NCI-H1930 (cell line): ENCODE data around the gene DXO.
"Not testable (repeated sequence)": the region's sequence is repeated elsewhere in the genome, so short reads cannot be mapped to it uniquely, and the experiment has no call there.

Source experiments
- DNase-seq, 2 experiments: peaks; one replicate each; lab custom pipeline; 2025; lab: John Stamatoyannopoulos, UW

The DXO gene

GRCh38 chr6:31980195-31980876 is 8.4 kb upstream of the DXO start:
- not testable (repeated sequence) for DNase-seq

- no peak for DNase-seq
These were observed 7.4 kb upstream of the DXO start for GRCh38 chr6:31979238-31979898.

GRCh38 chr6:31978831-31979230 is 6.9 kb upstream of the DXO start:
- no peak for DNase-seq

- no peak for DNase-seq
These were observed 6.0 kb upstream of the DXO start for GRCh38 chr6:31977816-31978431.

GRCh38 chr6:31976065-31976464 is 4.1 kb upstream of the DXO start:
- not testable (repeated sequence) for DNase-seq

GRCh38 chr6:31972709-31973350 is 892 bp upstream of the DXO start:
- DNase-seq: no peak

- DNase-seq: no peak
These were observed 502 bp downstream of the DXO start for GRCh38 chr6:31971279-31971992.

GRCh38 chr6:31970604-31971271 is 1.2 kb downstream of the DXO start:
- DNase-seq: no peak

- no peak for DNase-seq
These were observed 2.0 kb downstream of the DXO start for GRCh38 chr6:31969712-31970603.

- no peak for DNase-seq
These were observed 2.9 kb downstream of the DXO start for GRCh38 chr6:31968791-31969711.

- no peak for DNase-seq
These were observed 3.6 kb downstream of the DXO start for GRCh38 chr6:31968326-31968725.

- DNase-seq: no peak
These were observed 4.0 kb downstream of the DXO start for GRCh38 chr6:31967926-31968320.

- no peak for DNase-seq
These were observed 4.7 kb downstream of the DXO start for GRCh38 chr6:31966997-31967925.

GRCh38 chr6:31966506-31966905 is 5.4 kb downstream of the DXO start:
- no peak for DNase-seq

GRCh38 chr6:31965700-31966099 is 6.2 kb downstream of the DXO start:
- DNase-seq: no peak

GRCh38 chr6:31963921-31964320 is 8.0 kb downstream of the DXO start:
- DNase-seq: no peak

- no peak for DNase-seq
These were observed 10.3 kb downstream of the DXO start for GRCh38 chr6:31961616-31962015.
